Endothelial cell of umbilical vein (primary cell): ENCODE results near the gene FZD7. TPM values are rescaled to one million over a fixed set of nuclear protein-coding genes. Genes with fewer than 3 reads are reported as not detected.

ENCODE experiments used
- BruUV-seq: library from RNA; stranded (reverse); fragments of 400-500 nt; replicated peaks from 2 replicates; lab custom pipeline; 2021; lab: Mats Ljungman, UMichigan
- CTCF ChIA-PET: fragments of 300-600, 350-600 bp; sonication (Branson Sonifier 250); formaldehyde crosslinking; loops from one replicate; lab custom pipeline; 2021; ENCODE audit warnings: antibody characterized with exemption, inconsistent platforms; lab: Charles Lee
- POLR2A ChIA-PET: fragments of 300-600, 350-600 bp; sonication (Branson Sonifier 250); formaldehyde crosslinking; loops from one replicate; lab custom pipeline; 2021; ENCODE audit warnings: antibody characterized with exemption, inconsistent platforms; lab: Charles Lee
- DNase-seq: peaks from one replicate; pipeline ENCODE4 v3.0.0-alpha.2; 2011; ENCODE audit warnings: low read depth, low spot score
- FAIRE-seq: peaks from 2 replicates; lab custom pipeline; 2011; peaks lifted over from hg19 to GRCh38; lab: Jason Lieb, UNC
- H2AFZ ChIP-seq: 2 replicates; pipeline ENCODE4 v1.6.0; 2012; ENCODE audit warnings: low read depth, low read length, control low read depth, inconsistent platforms
- H3K27ac ChIP-seq: 2 replicates; pipeline ENCODE4 v1.5.1; 2011; ENCODE audit warnings: low read depth, mild to moderate bottlenecking, control low read depth, low read length, moderate library complexity; ENCODE audit not compliant: insufficient read depth
- H3K27me3 ChIP-seq, 2 experiments: 2 replicates each; pipeline versions ENCODE4 v1.6.0 to v1.6.1; 2011; ENCODE audit warnings: low read length in 2 of 2, mixed read lengths in 1 of 2; ENCODE audit not compliant: control insufficient read depth in 2 of 2, insufficient read depth in 2 of 2
- H3K36me3 ChIP-seq, 2 experiments: 2 replicates in 1 of 2; 3 replicates in 1 of 2; pipeline ENCODE4 v1.5.1; 2011; ENCODE audit warnings: low read length in 2 of 2, mild to moderate bottlenecking in 1 of 2, moderate library complexity in 1 of 2; ENCODE audit not compliant: control insufficient read depth in 2 of 2, insufficient read depth in 2 of 2; ENCODE audit errors: extremely low read depth in 1 of 2
- H3K4me1 ChIP-seq: 3 replicates; pipeline ENCODE4 v1.5.1; 2011; ENCODE audit warnings: mild to moderate bottlenecking, low read length; ENCODE audit not compliant: control insufficient read depth, insufficient read depth; ENCODE audit errors: extremely low read depth
- H3K4me2 ChIP-seq: 2 replicates; pipeline ENCODE4 v1.6.1; 2011; ENCODE audit warnings: low read length, control low read depth, mixed read lengths; ENCODE audit not compliant: insufficient read depth
- H3K4me3 ChIP-seq, 3 experiments: fragments of 200-600 bp in 1 of 3; sonication (generic), shearing (Covaris generic) in 1 of 3; replicated peaks in 1 of 3; 2 replicates each; pipeline ENCODE4 v1.5.1; 2011 to 2016; ENCODE audit warnings: control low read depth in 3 of 3, low read length in 3 of 3, mild to moderate bottlenecking in 2 of 3, inconsistent platforms in 1 of 3, low read depth in 1 of 3, moderate library complexity in 1 of 3; ENCODE audit not compliant: insufficient read depth in 1 of 3
- H3K79me2 ChIP-seq: 2 replicates; pipeline ENCODE4 v1.6.0; 2012; ENCODE audit warnings: low read length, inconsistent platforms; ENCODE audit not compliant: control insufficient read depth, insufficient read depth
- H3K9ac ChIP-seq: replicated peaks from 2 replicates; pipeline ENCODE3; 2011; ENCODE audit warnings: low read length, control low read depth; ENCODE audit not compliant: insufficient read depth; ENCODE audit errors: extremely low read depth
- H3K9me1 ChIP-seq: replicated peaks from 3 replicates; pipeline ENCODE4 v1.6.0; 2011; ENCODE audit warnings: mild to moderate bottlenecking, low read length; ENCODE audit not compliant: control insufficient read depth, insufficient read depth; ENCODE audit errors: extremely low read depth
- H3K9me3 ChIP-seq: replicated peaks from 2 replicates; pipeline ENCODE4 v1.5.1; 2012; ENCODE audit warnings: low read length, inconsistent platforms; ENCODE audit not compliant: control insufficient read depth, insufficient read depth
- H4K20me1 ChIP-seq: replicated peaks from 2 replicates; pipeline ENCODE3; 2011; ENCODE audit warnings: mild to moderate bottlenecking, low read length; ENCODE audit not compliant: control insufficient read depth, insufficient read depth; ENCODE audit errors: extremely low read depth
- EZH2 ChIP-seq: IDR thresholded peaks from 2 replicates; pipeline ENCODE4 v1.6.1; 2012; ENCODE audit warnings: borderline replicate concordance, low read depth, mild to moderate bottlenecking, moderate library complexity, low read length, inconsistent platforms; ENCODE audit not compliant: severe bottlenecking
- FOS ChIP-seq: IDR thresholded peaks from 2 replicates; pipeline ENCODE4 v1.6.1; 2011; ENCODE audit warnings: mild to moderate bottlenecking, low read length, moderate library complexity, borderline replicate concordance; ENCODE audit not compliant: insufficient read depth
- GATA2 ChIP-seq: IDR thresholded peaks from 2 replicates; pipeline ENCODE4 v1.7.0; 2011; ENCODE audit warnings: low read depth, mild to moderate bottlenecking, moderate library complexity, mixed read lengths, low read length; ENCODE audit not compliant: insufficient read length, insufficient read depth
- JUN ChIP-seq: IDR thresholded peaks from 2 replicates; pipeline ENCODE4 v1.6.1; 2011; ENCODE audit warnings: borderline replicate concordance, low read depth; ENCODE audit not compliant: insufficient read length, insufficient read depth
- MAX ChIP-seq: IDR thresholded peaks from 2 replicates; pipeline ENCODE4 v1.6.1; 2011; ENCODE audit not compliant: insufficient read depth, insufficient read length
- MYC ChIP-seq: IDR thresholded peaks from one replicate; pipeline ENCODE4 v1.6.1; 2011; ENCODE audit warnings: mild to moderate bottlenecking, low read depth, low read length
- POLR2A ChIP-seq: IDR thresholded peaks from 2 replicates; pipeline ENCODE4 v1.6.1; 2012; ENCODE audit warnings: low read depth, mild to moderate bottlenecking, control low read depth, low read length
- POLR2AphosphoS5 ChIP-seq: IDR thresholded peaks from 2 replicates; pipeline ENCODE4 v1.6.1; 2012; ENCODE audit warnings: low read depth, mild to moderate bottlenecking, control low read depth, low read length, moderate library complexity; ENCODE audit not compliant: insufficient read depth
- dilution Hi-C: fragments of 300-500 bp; cut with MboI; formaldehyde crosslinking; loops from one replicate; pipeline ENCODE4 v1.15.0; 2019; ENCODE audit warnings: low sequenced_read_pairs; ENCODE audit not compliant: extremely low pct_ligation_motif_present
- intact Hi-C: fragments of 100-400 bp; cut with micrococcal nuclease; formaldehyde crosslinking; loops from one replicate; pipeline ENCODE4 v1.10.0; 2022
- polyA plus RNA-seq, 4 experiments: library from polyadenylated mRNA; depleted of rRNA in 3 of 4; stranded (reverse) in 3 of 4; unstranded in 1 of 4; fragments of >200 nt; gene quantifications; 2 replicates each; pipeline versions ENCODE4 v1.2.1 to v1.2.3, GENCODE V29; 2011 to 2012; ENCODE audit warnings: missing spikeins in 1 of 4
- total RNA-seq: library from RNA; stranded (reverse); gene quantifications from 2 replicates; pipeline ENCODE4 v1.2.3, GENCODE V29; 2021
- TF ChIP-seq, protein P1 (sequence below), 2 donors: IDR thresholded peaks; 1 replicate in 1 of 2; 2 replicates in 1 of 2; pipeline ENCODE4 v1.5.1; 2011; ENCODE audit warnings: low read length in 2 of 2, mild to moderate bottlenecking in 2 of 2, moderate library complexity in 2 of 2, control low read depth in 1 of 2, inconsistent platforms in 1 of 2, low read depth in 1 of 2; ENCODE audit not compliant: insufficient read depth in 1 of 2; ENCODE audit errors: extremely low read depth in 1 of 2

Gene FZD7
- total and polyA plus RNA-seq, 2 donors (not counting 3 experiments of a cell fraction or from before 2014, with no cell fraction given), result 0.15 to 0.29 TPM

DNA sequence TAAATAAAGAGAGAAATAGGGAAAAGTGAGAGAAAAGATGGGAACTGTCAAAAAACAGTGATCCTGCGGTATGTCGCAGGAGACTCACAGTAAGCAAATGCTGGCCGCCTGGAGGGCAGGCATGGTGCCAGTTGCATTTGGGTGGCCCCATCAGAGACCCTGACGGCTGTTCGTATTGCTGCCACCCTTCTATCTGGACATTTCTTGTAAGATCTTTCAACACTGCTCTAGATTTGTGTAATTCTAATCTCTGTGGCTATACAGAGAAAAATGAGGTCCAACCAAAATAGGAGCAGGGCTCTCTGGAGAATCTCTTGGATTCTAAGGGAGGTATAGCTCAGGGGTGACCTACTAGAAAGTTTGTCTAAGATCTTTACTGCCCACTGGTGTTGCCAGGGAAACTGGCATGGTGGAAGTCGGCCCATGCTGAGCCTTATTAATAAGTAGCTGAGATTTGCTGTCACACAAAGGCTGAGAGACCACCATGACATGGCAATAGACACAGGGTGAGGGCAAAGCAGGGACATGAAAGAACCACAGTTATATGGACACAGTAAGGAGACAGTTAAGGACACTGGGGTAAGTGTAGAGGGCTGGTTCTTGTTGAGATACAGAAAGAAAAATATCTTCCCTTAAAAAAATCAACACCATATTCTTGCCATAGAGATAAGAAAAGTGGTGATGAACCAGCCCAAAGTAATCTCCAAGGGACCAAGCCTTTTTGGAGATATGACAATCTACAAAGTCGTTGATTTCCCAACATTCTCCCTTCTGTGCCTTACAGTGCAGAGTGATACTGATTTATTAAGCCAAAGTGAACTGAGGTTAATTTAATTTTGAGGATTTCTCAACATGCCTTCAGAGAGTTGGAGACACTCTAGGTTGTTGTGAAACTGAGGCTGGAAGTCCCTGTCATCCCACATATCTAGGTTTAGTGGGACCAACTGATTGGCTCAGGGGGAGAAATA is 26.4 kb upstream of the FZD7 start:
- Histone ChIP-seq H3K4me1 (no peaks in the 10 kb centered on the region), H3K9me1 (no peaks in the 10 kb centered on the region), H4K20me1 (no peaks in the 10 kb centered on the region), H3K4me3 (no peak overlapping the region), H3K27ac (no peak overlapping the region), H3K79me2 (no peaks in the 10 kb centered on the region), H2AFZ (no peak overlapping the region), H3K9ac (no peak overlapping the region), H3K9me3 (no peaks in the 10 kb centered on the region), H3K4me2 (no peak overlapping the region), H3K27me3 (peaks cover 2 to 19% of the 10 kb centered on the region in 2 experiments), H3K36me3 (no peaks in the 10 kb centered on the region)
- intact Hi-C loops, result no loop called here
- ChIA-PET POLR2A (no interaction called here), CTCF (interaction anchor here (1.6 kb wide), 1 partner anchor 147 kb away, joined by 8 read pairs; no protein-coding TSS in a partner anchor)
- DNase-seq (no peak), FAIRE-seq (no peak)
- no peak for TF ChIP-seq FOS
- no peak for TF ChIP-seq EZH2
- no peak for TF ChIP-seq JUN
- TF ChIP-seq POLR2A, result no peak
- no peak for TF ChIP-seq GATA2
- TF ChIP-seq, protein P1, sequence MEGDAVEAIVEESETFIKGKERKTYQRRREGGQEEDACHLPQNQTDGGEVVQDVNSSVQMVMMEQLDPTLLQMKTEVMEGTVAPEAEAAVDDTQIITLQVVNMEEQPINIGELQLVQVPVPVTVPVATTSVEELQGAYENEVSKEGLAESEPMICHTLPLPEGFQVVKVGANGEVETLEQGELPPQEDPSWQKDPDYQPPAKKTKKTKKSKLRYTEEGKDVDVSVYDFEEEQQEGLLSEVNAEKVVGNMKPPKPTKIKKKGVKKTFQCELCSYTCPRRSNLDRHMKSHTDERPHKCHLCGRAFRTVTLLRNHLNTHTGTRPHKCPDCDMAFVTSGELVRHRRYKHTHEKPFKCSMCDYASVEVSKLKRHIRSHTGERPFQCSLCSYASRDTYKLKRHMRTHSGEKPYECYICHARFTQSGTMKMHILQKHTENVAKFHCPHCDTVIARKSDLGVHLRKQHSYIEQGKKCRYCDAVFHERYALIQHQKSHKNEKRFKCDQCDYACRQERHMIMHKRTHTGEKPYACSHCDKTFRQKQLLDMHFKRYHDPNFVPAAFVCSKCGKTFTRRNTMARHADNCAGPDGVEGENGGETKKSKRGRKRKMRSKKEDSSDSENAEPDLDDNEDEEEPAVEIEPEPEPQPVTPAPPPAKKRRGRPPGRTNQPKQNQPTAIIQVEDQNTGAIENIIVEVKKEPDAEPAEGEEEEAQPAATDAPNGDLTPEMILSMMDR (IDR thresholded peaks at IDR 0.05; ENCODE audit: extremely low read depth in 1 of 2, insufficient read depth in 1 of 2, low read depth in 1 of 2, low read length in 2 of 2), result no peak
- TF ChIP-seq POLR2AphosphoS5, result no peak
- no peak for TF ChIP-seq MAX
- TF ChIP-seq MYC, result no peak
- no TSS peak for BruUV-seq
- dilution Hi-C loops, result no loop called here
